Fibroblast of skin of right quadriceps (primary cell): ENCODE data around the gene CCL2.
A peak's percentile ranks its signal among the peaks of the same experiment; 100 is the strongest.

Source experiments
- DNase-seq: peaks from one replicate; pipeline ENCODE4 v3.0.0-alpha.2; 2013

Gene CCL2

DNA sequence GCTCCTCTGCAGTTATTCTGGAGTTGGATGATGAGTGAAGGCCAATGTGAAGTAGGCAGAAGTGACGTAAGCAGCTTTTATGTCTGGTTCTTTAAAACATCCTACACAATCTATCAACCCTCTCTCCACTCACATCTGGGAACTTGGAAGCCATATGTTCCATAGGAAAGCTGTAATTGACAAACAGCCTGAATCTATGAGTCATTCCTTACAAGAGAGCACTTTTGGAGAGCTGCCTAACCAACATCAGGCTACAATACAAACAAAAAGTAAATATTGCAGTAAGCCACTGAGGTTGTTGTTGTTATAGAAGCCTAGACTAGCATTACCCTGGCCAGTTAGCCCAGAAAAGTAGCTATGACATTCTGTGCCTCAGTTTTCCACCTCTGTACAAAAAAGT, 20.8 kb downstream of the CCL2 start:
- DNase-seq, result peak; percentile 96

- no peak for DNase-seq
Observed at GRCh38 chr17:34276826-34277225, 21.7 kb downstream of the CCL2 start.

DNA sequence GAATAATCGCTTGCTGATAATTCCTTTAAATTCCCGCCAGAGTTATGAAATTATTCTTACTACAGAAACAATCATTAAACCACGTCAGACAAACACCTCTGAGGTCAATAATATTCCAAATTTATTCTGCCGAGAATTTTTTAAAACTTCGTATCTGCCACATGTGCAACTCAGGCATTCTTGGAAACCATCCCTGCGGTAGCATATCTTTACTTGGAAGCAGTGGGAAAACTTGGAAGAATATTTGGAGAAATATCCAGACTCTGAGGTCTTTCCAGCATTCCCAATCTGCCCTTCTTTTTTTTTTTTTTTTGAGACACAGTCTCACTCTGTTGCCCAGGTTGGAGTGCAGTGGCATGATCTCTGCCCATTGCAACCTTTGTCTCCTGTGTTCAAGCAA, 28.5 kb downstream of the CCL2 start:
- DNase-seq, result no peak

DNA sequence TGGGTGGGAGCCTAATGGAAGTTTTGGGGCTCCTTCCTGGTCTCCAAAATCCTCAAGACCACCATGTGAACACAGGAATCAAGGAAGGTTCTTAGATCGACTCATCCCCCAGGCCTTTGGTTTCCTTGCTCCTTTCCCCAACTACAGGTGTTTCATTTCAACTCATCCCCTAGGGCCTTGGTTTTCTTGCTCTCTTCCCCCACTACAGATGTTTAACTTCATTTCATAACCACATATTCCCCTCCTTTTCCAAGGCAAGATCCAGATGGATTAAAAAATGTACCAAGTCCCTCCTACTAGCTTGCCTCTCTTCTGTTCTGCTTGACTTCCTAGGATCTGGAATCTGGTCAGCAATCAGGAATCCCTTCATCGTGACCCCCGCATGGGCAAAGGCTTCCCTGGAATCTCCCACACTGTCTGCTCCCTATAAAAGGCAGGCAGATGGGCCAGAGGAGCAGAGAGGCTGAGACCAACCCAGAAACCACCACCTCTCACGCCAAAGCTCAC, 30.3 kb downstream of the CCL2 start, which contains the start of gene CCL11:
Gene CCL11, plus strand, starts transcription at position 457 of the 507 bp plus-strand sequence. CDS start 67 bp downstream, outside the sequence.
- DNase-seq, result no peak

DNA sequence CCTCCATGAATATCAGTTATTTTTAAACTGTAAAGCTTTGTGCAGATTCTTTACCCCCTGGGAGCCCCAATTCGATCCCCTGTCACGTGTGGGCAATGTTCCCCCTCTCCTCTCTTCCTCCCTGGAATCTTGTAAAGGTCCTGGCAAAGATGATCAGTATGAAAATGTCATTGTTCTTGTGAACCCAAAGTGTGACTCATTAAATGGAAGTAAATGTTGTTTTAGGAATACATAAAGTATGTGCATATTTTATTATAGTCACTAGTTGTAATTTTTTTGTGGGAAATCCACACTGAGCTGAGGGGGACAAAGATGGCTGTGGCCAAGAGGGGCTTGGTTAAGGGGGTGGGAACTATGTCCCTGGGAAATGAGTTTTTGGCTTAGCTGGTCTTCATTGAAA, 32.8 kb downstream of the CCL2 start:
- no peak for DNase-seq

DNA sequence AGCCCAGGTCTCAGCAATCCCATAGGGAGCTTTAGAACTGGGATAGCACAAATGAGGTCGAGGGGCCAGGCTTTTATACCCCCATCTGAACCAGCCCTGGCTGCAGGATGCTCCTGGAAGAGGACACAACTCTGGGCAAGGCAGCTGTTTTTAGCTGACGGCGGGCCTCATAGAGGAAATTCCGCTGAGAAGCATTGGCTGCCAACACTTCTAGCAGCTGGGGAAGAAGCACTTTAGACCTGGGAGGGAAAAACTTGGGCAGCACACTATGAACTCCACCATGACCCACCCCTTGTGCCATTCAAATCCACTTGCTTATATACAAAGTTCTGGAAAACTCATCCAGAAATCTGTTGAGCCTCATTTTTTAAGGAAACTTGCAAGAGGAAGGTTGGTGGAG, 35.5 kb downstream of the CCL2 start:
- no peak for DNase-seq

- DNase-seq, result no peak
Observed at GRCh38 chr17:34291721-34292348, 36.8 kb downstream of the CCL2 start.

DNA sequence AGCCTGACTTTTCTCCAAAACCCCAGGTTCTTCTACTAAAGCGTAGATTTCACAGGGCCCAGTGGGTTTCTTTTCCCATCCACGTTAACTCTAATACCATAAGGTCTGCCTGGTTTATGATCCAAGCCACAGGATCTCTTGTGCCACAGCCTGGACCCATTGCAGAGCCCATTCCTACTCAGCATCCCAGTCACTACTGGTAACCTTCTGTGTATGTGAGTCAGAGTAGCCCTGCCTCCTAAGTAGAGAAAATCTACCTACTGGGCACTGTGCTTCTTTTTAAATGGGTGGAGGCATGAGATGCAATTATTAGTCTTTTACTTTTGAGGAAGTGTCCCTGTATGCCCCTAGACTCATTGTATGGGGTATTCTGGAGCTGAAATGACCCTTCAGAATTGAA, 43.9 kb downstream of the CCL2 start:
- DNase-seq, result no peak

GRCh38 chr17:34299956-34300577, 45.0 kb downstream of the CCL2 start:
- DNase-seq, result peak; percentile 68

DNA sequence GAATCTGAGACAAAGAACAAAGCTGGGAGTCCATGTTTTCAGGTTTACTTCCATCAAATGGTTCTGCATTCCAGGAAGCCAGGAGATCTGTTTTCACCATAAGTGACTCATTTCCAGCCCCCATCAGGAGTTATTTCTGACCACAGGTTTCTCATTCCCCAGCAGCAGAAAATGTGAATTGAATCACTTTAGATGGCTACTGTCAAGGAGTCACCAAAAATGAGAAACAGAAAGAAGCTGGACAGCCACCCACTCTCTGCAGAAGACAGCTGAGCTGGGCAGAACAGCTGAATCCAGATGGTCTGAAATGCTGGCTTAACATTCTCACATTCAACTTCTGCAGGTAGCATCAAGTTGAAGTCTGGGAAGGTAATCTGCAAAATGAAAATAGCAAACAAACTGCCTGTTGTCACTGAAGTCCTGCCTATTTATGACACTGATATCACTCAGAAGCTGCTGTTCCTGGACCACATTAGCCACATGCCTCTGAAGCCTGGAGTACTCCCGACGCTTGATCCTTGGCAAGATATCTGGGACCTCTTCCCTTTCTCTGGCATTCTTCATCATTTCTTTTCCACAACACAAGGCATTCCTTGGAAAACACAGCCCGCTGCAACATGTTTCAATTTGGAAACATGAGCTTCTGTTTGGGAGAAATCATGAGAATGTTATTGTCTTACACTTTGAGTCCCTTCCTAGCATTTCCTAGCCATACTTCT, 45.7 kb downstream of the CCL2 start:
- peak; percentile 83 for DNase-seq

DNA sequence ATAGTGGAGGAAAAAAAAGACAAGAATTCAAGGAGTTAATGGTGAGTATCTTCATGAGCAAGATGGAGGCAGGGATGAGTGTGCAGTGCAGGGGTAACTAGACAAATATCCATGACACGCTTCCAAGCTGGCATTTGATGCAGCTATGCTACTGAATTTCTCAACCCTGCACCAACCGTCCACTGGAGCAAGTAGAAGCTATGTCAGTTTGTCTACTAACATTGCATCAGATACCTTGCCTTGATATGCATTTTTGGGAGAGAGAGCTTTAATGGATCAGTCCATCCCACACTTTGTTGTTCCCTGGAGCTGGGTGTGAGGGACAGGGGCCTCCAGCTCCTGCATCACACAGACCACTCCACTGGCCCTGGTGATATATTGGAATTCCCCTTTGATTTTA, 46.9 kb downstream of the CCL2 start:
- DNase-seq, result peak; percentile 43

GRCh38 chr17:34302636-34303035, 47.6 kb downstream of the CCL2 start:
- no peak for DNase-seq

GRCh38 chr17:34303606-34304005, 48.5 kb downstream of the CCL2 start:
- DNase-seq, result no peak

DNA sequence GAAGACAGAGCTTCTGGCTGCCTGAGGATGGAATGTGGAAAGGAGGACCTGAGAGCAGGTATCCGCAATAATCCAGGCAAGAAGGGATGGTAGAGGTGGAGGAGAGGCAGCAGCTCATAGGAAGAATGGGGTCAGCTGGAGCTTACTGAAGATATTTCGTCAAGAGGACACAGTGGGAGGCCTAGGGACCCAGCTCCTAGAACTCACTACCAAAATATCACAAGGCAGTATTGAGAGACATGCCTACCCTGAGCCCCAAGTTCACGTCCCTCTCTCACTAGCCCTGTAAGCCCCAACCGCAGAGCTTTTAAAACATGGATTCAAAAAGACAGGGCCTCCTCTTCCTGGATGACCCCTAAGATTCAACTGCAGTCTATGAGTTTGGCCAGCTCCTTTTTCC, 50.0 kb downstream of the CCL2 start:
- DNase-seq, result no peak

- no peak for DNase-seq
Observed at GRCh38 chr17:34305606-34306005, 50.5 kb downstream of the CCL2 start.

GRCh38 chr17:34306466-34306865, 51.4 kb downstream of the CCL2 start:
- peak; percentile 75 for DNase-seq
